GM12872 (cell line): ENCODE results near the gene RFC5.

ENCODE experiments used
- CTCF ChIP-seq: IDR thresholded peaks from 3 replicates; pipeline ENCODE4 v1.5.1; 2011; ENCODE audit warnings: low read depth, mild to moderate bottlenecking, low read length, moderate library complexity; ENCODE audit not compliant: insufficient read depth

The RFC5 gene

GRCh38 chr12:118055865-118056773 lies 39.6 kb downstream of the RFC5 start:
- no peak for TF ChIP-seq CTCF

- no peak for TF ChIP-seq CTCF
Measured at GRCh38 chr12:118058227-118058626, 41.7 kb downstream of the RFC5 start.

GRCh38 chr12:118058881-118059280 lies 42.4 kb downstream of the RFC5 start:
- TF ChIP-seq CTCF: no peak

- TF ChIP-seq CTCF: no peak
Measured at GRCh38 chr12:118059341-118060191, 43.1 kb downstream of the RFC5 start.

GRCh38 chr12:118060301-118061010 lies 44.0 kb downstream of the RFC5 start:
- no peak for TF ChIP-seq CTCF

- TF ChIP-seq CTCF: no peak
Measured at GRCh38 chr12:118061011-118061872, 44.7 kb downstream of the RFC5 start, which contains the start of gene WSB2. Gene WSB2, minus strand, starts transcription at chr12:118061179. Its CDS starts 131 bp downstream, at chr12:118061048.
